Neural crest cell (in vitro differentiated cells): Measurements from ENCODE around the gene OR5K3. TPM values are rescaled to one million over a fixed set of nuclear protein-coding genes. Genes with fewer than 3 reads are reported as not detected.
"Not testable (repeated sequence)": the region's sequence is repeated elsewhere in the genome, so short reads cannot be mapped to it uniquely, and the experiment has no call there.

Source experiments
- DNase-seq: peaks from one replicate; pipeline ENCODE4 v3.0.0; 2021; ENCODE audit warnings: low read depth, mixed read lengths, low spot score
- H3K27ac Mint-ChIP-seq: one replicate; pipeline ENCODE4 v1.8.0; 2021; ENCODE audit warnings: mild to moderate bottlenecking, mixed read lengths; ENCODE audit not compliant: unreplicated experiment
- H3K27me3 Mint-ChIP-seq: 2 replicates; pipeline ENCODE4 v1.8.0; 2021; ENCODE audit warnings: low read depth, mild to moderate bottlenecking, mixed read lengths
- H3K36me3 Mint-ChIP-seq: 2 replicates; pipeline ENCODE4 v1.8.0; 2021; ENCODE audit warnings: low read depth, mild to moderate bottlenecking, mixed read lengths
- H3K4me1 Mint-ChIP-seq: 2 replicates; pipeline ENCODE4 v1.8.0; 2021; ENCODE audit warnings: mixed read lengths
- H3K4me3 Mint-ChIP-seq: one replicate; pipeline ENCODE4 v1.8.0; 2021; ENCODE audit warnings: mild to moderate bottlenecking, mixed read lengths
- H3K9me3 Mint-ChIP-seq: 2 replicates; pipeline ENCODE4 v1.8.0; 2021; ENCODE audit warnings: mixed read lengths
- CTCF ChIP-seq: fragments of 200-600 bp; sonication (generic); conservative IDR thresholded peaks from 2 replicates; pipeline ENCODE4 v1.5.0; 2021; ENCODE audit warnings: antibody characterized with exemption, mild to moderate bottlenecking
- total RNA-seq: library from RNA; stranded (reverse); gene quantifications from 2 replicates; pipeline ENCODE4 v1.2.1, GENCODE V29; 2021

The OR5K3 gene
- total RNA-seq, 1 donor from 2014 or later = not detected

- Mint-ChIP-seq H3K36me3 (no peaks in the 10 kb centered on the region), H3K27ac (no peak overlapping the region), H3K4me1 (no peaks in the 10 kb centered on the region), H3K4me3 (no peak overlapping the region), H3K9me3 (no peaks in the 10 kb centered on the region), H3K27me3 (peaks cover 7% of the 10 kb centered on the region)
- no peak for TF ChIP-seq CTCF
- DNase-seq = no peak
Observed at GRCh38 chr3:98371186-98371585, 19.3 kb upstream of the OR5K3 start.

- no peaks in the 10 kb centered on the region for H3K9me3 Mint-ChIP-seq
- no peak overlapping the region for H3K27ac Mint-ChIP-seq
- no peaks in the 10 kb centered on the region for H3K4me1 Mint-ChIP-seq
- H3K36me3 Mint-ChIP-seq = no peaks in the 10 kb centered on the region
- H3K27me3 Mint-ChIP-seq = peaks cover 7% of the 10 kb centered on the region
- DNase-seq = no peak
- no peak for TF ChIP-seq CTCF
- no peak overlapping the region for H3K4me3 Mint-ChIP-seq
Observed at GRCh38 chr3:98371853-98372252, 18.6 kb upstream of the OR5K3 start.

- Mint-ChIP-seq H3K27me3 (peaks cover 7% of the 10 kb centered on the region), H3K9me3 (no peaks in the 10 kb centered on the region), H3K27ac (no peak overlapping the region), H3K36me3 (no peaks in the 10 kb centered on the region), H3K4me3 (no peak overlapping the region), H3K4me1 (no peaks in the 10 kb centered on the region)
- DNase-seq = no peak
- TF ChIP-seq CTCF = no peak
Observed at GRCh38 chr3:98372445-98372844, 18.0 kb upstream of the OR5K3 start.

GRCh38 chr3:98376631-98377030, 13.8 kb upstream of the OR5K3 start:
- no peaks in the 10 kb centered on the region for H3K4me1 Mint-ChIP-seq
- peaks cover 6% of the 10 kb centered on the region for H3K27me3 Mint-ChIP-seq
- H3K9me3 Mint-ChIP-seq = no peaks in the 10 kb centered on the region
- no peaks in the 10 kb centered on the region for H3K36me3 Mint-ChIP-seq
- H3K27ac Mint-ChIP-seq = no peak overlapping the region
- no peak for TF ChIP-seq CTCF
- DNase-seq = no peak
- no peak overlapping the region for H3K4me3 Mint-ChIP-seq

- H3K4me1 Mint-ChIP-seq = no peaks in the 10 kb centered on the region
- H3K27ac Mint-ChIP-seq = no peak overlapping the region
- TF ChIP-seq CTCF = no peak
- H3K36me3 Mint-ChIP-seq = no peaks in the 10 kb centered on the region
- H3K27me3 Mint-ChIP-seq = no peaks in the 10 kb centered on the region
- no peak overlapping the region for H3K4me3 Mint-ChIP-seq
- DNase-seq = no peak
- H3K9me3 Mint-ChIP-seq = no peaks in the 10 kb centered on the region
Observed at GRCh38 chr3:98388147-98388546, 2.3 kb upstream of the OR5K3 start.

GRCh38 chr3:98395101-98395500, 4.6 kb downstream of the OR5K3 start:
- Mint-ChIP-seq H3K9me3 (peaks cover 6% of the 10 kb centered on the region), H3K27me3 (peaks cover 8% of the 10 kb centered on the region), H3K4me3 (no peak overlapping the region), H3K36me3 (no peaks in the 10 kb centered on the region), H3K27ac (no peak overlapping the region), H3K4me1 (no peaks in the 10 kb centered on the region)
- no peak for TF ChIP-seq CTCF
- no peak for DNase-seq

- not testable (repeated sequence) for H3K4me3 Mint-ChIP-seq, H3K4me1 Mint-ChIP-seq, H3K9me3 Mint-ChIP-seq, H3K27ac Mint-ChIP-seq, DNase-seq, H3K36me3 Mint-ChIP-seq
- H3K27me3 Mint-ChIP-seq = peaks cover 11% of the 10 kb centered on the region
Observed at GRCh38 chr3:98396482-98396881, 6.0 kb downstream of the OR5K3 start.
